SK-N-SH (cell line): ENCODE data around the gene SULF2.

ENCODE experiments used
- GABPA ChIP-seq: IDR thresholded peaks from 2 replicates; pipeline ENCODE4 v1.4.0; 2012; ENCODE audit warnings: low read depth, mild to moderate bottlenecking
- JUND ChIP-seq: IDR thresholded peaks from 2 replicates; pipeline ENCODE4 v1.4.0; 2012
- NRF1 ChIP-seq: IDR thresholded peaks from 2 replicates; pipeline ENCODE4 v1.6.1; 2012; ENCODE audit warnings: low read depth, mild to moderate bottlenecking, low read length
- POLR2AphosphoS5 ChIP-seq: IDR thresholded peaks from 2 replicates; pipeline ENCODE4 v1.6.1; 2012; ENCODE audit warnings: low read depth, low read length
- SIN3A ChIP-seq: IDR thresholded peaks from 2 replicates; pipeline ENCODE4 v1.6.1; 2012; ENCODE audit warnings: low read depth, mild to moderate bottlenecking, low read length, moderate library complexity, borderline replicate concordance
- SMC3 ChIP-seq: IDR thresholded peaks from 2 replicates; pipeline ENCODE4 v1.6.1; 2012; ENCODE audit warnings: low read depth, low read length, improper control_type of control experiment
- TEAD4 ChIP-seq: IDR thresholded peaks from 2 replicates; pipeline ENCODE4 v1.4.0; 2012; ENCODE audit warnings: mild to moderate bottlenecking, borderline replicate concordance; ENCODE audit not compliant: insufficient read depth
- TF ChIP-seq, protein P1 (sequence below): fragments of 200-600 bp; sonication (generic); IDR thresholded peaks from 2 replicates; pipeline ENCODE4 v1.6.1; 2017; ENCODE audit warnings: antibody characterized with exemption, mild to moderate bottlenecking, moderate library complexity
- TF ChIP-seq, protein P2 (sequence below): IDR thresholded peaks from 2 replicates; pipeline ENCODE4 v1.4.0; 2012; ENCODE audit warnings: low read depth, borderline replicate concordance
- TF ChIP-seq, protein P3 (sequence below): IDR thresholded peaks from 2 replicates; pipeline ENCODE4; 2012
- TF ChIP-seq, protein P4 (sequence below): IDR thresholded peaks from 2 replicates; pipeline ENCODE4 v1.4.0; 2012; ENCODE audit warnings: low read depth
- TF ChIP-seq, protein P5 (sequence below): IDR thresholded peaks from 2 replicates; pipeline ENCODE4 v1.4.0; 2012; ENCODE audit warnings: low read depth, borderline replicate concordance

DNA sequence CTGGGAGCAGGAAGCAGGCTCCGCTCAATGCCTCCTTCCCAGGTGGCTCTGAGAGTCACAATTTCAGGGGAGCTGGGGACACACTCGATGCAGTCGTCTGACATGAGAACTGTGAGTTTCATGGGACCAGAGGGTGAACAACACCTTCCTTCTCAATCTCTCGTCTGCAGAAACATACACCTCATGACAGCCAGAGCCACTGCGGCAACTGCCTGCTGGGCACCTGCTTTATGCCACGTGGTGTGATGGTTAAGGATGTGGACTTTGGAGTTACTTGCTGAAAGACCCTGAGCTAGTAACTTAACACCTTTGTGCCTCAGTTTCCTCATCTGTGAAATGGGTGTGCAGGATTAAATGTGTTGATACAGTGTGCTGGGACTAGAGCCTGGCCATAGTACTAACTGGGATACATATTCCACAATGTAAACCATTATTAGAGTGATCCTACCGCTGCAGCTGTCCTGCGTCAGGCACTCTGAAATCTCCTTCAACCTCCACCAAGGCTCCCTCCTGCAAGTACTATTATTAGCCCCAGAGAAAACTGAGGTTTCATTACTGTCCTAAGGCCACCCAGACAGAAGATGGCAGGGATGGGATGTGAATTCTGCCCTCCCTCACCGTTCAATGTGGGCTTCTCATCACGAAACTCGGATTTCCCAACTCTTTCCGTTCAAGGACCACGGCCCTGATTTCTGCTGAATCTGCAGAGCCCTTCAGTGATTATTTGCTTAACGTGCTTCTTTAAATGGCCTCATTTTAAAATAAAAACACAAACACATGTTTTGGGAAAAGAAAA lies 24.4 kb downstream of the SULF2 start:
- TF ChIP-seq, protein P1, sequence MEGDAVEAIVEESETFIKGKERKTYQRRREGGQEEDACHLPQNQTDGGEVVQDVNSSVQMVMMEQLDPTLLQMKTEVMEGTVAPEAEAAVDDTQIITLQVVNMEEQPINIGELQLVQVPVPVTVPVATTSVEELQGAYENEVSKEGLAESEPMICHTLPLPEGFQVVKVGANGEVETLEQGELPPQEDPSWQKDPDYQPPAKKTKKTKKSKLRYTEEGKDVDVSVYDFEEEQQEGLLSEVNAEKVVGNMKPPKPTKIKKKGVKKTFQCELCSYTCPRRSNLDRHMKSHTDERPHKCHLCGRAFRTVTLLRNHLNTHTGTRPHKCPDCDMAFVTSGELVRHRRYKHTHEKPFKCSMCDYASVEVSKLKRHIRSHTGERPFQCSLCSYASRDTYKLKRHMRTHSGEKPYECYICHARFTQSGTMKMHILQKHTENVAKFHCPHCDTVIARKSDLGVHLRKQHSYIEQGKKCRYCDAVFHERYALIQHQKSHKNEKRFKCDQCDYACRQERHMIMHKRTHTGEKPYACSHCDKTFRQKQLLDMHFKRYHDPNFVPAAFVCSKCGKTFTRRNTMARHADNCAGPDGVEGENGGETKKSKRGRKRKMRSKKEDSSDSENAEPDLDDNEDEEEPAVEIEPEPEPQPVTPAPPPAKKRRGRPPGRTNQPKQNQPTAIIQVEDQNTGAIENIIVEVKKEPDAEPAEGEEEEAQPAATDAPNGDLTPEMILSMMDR: no peak
- TF ChIP-seq SMC3: no peak
- no peak for TF ChIP-seq POLR2AphosphoS5
- no peak for TF ChIP-seq GABPA
- no peak for TF ChIP-seq TEAD4
- no peak for TF ChIP-seq SIN3A
- TF ChIP-seq, protein P2, sequence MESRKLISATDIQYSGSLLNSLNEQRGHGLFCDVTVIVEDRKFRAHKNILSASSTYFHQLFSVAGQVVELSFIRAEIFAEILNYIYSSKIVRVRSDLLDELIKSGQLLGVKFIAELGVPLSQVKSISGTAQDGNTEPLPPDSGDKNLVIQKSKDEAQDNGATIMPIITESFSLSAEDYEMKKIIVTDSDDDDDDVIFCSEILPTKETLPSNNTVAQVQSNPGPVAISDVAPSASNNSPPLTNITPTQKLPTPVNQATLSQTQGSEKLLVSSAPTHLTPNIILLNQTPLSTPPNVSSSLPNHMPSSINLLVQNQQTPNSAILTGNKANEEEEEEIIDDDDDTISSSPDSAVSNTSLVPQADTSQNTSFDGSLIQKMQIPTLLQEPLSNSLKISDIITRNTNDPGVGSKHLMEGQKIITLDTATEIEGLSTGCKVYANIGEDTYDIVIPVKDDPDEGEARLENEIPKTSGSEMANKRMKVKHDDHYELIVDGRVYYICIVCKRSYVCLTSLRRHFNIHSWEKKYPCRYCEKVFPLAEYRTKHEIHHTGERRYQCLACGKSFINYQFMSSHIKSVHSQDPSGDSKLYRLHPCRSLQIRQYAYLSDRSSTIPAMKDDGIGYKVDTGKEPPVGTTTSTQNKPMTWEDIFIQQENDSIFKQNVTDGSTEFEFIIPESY: no peak
- TF ChIP-seq, protein P3, sequence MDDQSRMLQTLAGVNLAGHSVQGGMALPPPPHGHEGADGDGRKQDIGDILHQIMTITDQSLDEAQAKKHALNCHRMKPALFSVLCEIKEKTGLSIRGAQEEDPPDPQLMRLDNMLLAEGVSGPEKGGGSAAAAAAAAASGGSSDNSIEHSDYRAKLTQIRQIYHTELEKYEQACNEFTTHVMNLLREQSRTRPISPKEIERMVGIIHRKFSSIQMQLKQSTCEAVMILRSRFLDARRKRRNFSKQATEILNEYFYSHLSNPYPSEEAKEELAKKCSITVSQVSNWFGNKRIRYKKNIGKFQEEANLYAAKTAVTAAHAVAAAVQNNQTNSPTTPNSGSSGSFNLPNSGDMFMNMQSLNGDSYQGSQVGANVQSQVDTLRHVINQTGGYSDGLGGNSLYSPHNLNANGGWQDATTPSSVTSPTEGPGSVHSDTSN: no peak
- TF ChIP-seq, protein P4, sequence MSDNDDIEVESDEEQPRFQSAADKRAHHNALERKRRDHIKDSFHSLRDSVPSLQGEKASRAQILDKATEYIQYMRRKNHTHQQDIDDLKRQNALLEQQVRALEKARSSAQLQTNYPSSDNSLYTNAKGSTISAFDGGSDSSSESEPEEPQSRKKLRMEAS: no peak
- TF ChIP-seq, protein P5, sequence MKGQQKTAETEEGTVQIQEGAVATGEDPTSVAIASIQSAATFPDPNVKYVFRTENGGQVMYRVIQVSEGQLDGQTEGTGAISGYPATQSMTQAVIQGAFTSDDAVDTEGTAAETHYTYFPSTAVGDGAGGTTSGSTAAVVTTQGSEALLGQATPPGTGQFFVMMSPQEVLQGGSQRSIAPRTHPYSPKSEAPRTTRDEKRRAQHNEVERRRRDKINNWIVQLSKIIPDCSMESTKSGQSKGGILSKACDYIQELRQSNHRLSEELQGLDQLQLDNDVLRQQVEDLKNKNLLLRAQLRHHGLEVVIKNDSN: no peak
- TF ChIP-seq JUND: no peak
- TF ChIP-seq NRF1: no peak
